Erythroblast (primary cell): Measurements from ENCODE around the gene YTHDF2.
A peak's percentile ranks its signal among the peaks of the same experiment; 100 is the strongest.
"Not testable (repeated sequence)": the region's sequence is repeated elsewhere in the genome, so short reads cannot be mapped to it uniquely, and the experiment has no call there.

ENCODE experiments used
- DNase-seq, 2 experiments: peaks; one replicate each; lab custom pipeline; 2025; lab: John Stamatoyannopoulos, UW
- GATA1 ChIP-seq: IDR thresholded peaks from 2 replicates; pipeline ENCODE4 v1.6.1; 2011; ENCODE audit warnings: low read depth, mild to moderate bottlenecking, control low read depth, low read length, moderate library complexity
- POLR2A ChIP-seq: IDR thresholded peaks from 2 replicates; pipeline ENCODE4 v1.6.1; 2011; ENCODE audit warnings: mild to moderate bottlenecking, low read length

The YTHDF2 gene

GRCh38 chr1:28775121-28775942 is 38.6 kb downstream of the YTHDF2 start:
- DNase-seq: peak in 1 of 2 experiments; percentile 80
- TF ChIP-seq GATA1 (no peak), POLR2A (peak; percentile 55)

DNA sequence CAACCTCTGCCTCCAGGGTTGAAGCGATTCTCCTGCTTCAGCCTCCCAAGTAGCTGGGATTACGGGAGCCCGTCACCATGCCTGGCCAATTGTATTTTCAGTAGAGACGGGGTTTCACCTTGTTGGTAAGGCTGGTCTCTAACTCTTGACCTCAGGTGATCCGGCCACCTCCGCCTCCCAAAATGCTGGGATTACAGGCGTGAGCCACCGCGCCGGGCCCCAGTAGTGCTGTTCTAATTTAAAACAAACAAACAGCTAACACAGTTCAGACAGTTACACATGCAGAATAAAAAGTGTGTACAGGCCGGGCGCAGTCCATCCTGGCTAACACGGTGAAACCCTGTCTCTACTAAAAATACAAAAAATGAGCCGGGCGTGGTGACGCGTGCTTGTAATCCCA is 39.6 kb downstream of the YTHDF2 start:
- no peak for DNase-seq
- no peak for TF ChIP-seq GATA1

DNA sequence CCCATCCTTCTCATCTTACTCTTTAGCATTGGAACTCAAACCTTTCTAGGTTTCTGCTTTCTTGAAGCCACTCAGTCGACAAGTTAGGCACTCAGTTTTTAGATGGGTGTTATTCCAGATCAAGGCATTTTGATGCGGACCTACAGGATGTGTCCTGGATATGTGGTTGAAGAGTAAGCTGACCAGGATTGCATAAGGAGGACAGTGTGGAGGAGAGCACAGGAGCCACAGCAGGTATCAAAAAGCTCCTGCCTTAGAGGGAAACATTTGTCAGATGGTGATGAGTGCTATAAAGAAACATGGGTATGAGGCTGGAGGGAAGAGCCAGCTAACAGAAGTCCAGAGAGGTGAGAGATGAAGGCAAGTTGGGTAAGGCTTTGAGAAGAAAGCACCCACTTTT is 41.3 kb downstream of the YTHDF2 start:
- no peak for TF ChIP-seq POLR2A
- no peak for TF ChIP-seq GATA1
- no peak for DNase-seq

- no peak for DNase-seq
- no peak for TF ChIP-seq GATA1
- no peak for TF ChIP-seq POLR2A
These were observed 43.1 kb downstream of the YTHDF2 start for GRCh38 chr1:28779751-28780408.

DNA sequence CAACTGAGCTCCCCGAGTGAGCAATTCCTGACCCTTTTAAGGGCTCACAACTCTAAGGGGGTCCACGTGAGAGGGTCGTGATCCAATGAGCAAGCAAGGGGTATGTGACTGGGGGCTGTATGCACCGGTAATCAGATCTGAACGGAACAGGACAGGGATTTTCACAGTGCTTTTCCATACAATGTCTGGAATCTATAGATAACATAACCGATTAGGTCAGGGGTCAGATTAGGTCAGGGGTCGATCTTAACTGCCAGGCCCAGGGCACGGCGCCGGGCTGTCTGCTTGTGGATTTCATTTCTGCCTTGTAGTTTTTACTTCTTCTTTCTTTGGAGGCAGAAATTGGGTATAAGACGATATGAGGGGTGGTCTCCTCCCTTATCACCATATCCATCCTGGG is 44.6 kb downstream of the YTHDF2 start:
- DNase-seq: no peak
- TF ChIP-seq POLR2A: no peak
- TF ChIP-seq GATA1: no peak

- no peak for DNase-seq
- TF ChIP-seq GATA1: no peak
These were observed 45.3 kb downstream of the YTHDF2 start for GRCh38 chr1:28782011-28782410.

DNA sequence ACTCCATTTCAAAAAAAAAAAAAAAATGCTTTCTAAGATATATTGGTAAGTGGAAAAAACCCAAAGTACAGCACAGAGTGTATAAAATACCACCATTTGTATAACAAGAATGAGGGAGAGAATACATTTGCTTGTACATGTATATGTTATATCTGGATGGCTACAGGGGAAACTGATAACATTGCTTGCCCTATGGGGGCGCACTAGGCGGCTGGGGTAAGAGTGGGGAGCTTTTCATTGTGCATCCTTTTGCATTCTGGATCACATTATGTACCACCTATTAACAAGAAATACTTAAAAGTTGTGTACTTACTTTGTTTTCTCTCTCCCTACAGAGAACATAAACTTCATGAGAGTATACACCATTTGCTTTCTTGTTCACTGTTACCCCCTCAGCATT is 46.6 kb downstream of the YTHDF2 start:
- no peak for DNase-seq
- TF ChIP-seq GATA1 (no peak), POLR2A (no peak)

GRCh38 chr1:28789412-28789811 is 52.7 kb downstream of the YTHDF2 start:
- TF ChIP-seq POLR2A: no peak
- no peak for TF ChIP-seq GATA1
- DNase-seq: no peak

DNA sequence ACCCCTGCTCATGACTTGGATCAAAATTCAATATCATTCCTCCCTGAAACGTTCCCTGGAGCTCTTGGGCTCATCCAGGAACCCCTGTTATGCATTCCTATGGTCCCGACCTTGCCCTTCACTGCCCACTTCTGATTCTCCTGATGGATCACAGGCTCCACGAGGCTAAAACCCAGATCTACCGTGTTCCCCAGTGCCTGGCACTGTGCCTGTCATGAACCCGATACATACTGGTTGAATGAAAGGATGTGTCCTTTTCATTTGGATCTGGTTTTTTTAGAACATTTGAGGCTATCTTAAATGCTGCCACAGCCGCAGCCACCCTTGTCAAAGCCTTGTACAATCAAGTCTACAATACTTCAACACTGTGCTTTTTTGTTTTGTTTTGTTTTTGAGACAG is 53.1 kb downstream of the YTHDF2 start:
- no peak for DNase-seq
- no peak for TF ChIP-seq GATA1
- TF ChIP-seq POLR2A: no peak

DNA sequence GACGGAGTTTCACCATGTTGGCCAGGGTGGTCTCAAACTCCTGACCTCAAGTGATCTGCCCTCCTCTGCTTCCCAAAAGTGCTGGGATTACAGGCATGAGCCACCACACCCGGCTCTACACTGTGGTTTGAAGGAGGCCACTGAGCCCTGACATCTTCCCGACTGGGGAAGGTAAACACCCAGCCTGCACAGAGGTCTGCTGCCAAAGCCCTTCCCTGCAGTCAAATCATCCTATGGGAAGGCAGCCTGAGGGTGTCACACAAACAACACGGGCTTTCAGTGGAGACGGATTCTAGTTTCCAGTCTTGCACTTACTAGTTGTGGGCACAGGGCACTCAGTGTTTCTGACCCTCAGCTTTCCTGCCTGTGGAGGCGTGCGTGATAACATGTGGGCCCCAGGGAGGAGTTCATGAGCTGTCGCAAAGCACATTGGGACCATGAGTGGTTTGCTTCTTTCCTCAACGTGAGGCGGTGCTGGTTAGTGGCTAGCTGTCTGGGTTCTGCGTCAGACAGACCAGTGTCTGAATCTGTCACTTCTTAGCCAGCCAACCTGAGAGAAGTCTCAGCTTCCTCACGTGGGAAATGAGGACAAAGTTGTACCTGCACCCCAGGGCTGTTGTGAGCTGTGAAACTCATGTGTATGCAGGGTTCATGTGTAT is 53.8 kb downstream of the YTHDF2 start:
- TF ChIP-seq POLR2A (no peak), GATA1 (no peak)
- DNase-seq: no peak

GRCh38 chr1:28791929-28792328 is 55.2 kb downstream of the YTHDF2 start:
- not testable (repeated sequence) for DNase-seq

GRCh38 chr1:28792644-28793121 is 55.9 kb downstream of the YTHDF2 start:
- DNase-seq: no peak
- TF ChIP-seq GATA1: no peak
- TF ChIP-seq POLR2A: no peak

DNA sequence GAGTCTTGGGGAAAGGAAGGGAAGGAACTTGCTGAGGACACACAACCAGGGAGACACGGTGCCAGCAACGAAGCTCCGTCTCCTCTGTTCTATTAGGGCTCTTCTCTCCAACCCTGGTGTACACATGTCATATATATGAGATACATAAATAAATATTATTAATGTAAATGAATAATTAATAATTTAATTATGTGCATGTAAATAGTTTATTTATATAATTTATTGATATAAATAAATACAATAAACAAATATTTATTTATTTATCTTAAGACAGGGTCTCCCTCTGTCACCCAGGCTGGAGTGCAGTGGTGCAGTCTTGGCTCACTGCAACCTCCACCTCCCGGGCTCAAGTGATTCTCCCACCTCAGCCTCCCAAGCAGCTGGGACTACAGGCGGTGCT is 57.8 kb downstream of the YTHDF2 start:
- DNase-seq: not testable (repeated sequence)

DNA sequence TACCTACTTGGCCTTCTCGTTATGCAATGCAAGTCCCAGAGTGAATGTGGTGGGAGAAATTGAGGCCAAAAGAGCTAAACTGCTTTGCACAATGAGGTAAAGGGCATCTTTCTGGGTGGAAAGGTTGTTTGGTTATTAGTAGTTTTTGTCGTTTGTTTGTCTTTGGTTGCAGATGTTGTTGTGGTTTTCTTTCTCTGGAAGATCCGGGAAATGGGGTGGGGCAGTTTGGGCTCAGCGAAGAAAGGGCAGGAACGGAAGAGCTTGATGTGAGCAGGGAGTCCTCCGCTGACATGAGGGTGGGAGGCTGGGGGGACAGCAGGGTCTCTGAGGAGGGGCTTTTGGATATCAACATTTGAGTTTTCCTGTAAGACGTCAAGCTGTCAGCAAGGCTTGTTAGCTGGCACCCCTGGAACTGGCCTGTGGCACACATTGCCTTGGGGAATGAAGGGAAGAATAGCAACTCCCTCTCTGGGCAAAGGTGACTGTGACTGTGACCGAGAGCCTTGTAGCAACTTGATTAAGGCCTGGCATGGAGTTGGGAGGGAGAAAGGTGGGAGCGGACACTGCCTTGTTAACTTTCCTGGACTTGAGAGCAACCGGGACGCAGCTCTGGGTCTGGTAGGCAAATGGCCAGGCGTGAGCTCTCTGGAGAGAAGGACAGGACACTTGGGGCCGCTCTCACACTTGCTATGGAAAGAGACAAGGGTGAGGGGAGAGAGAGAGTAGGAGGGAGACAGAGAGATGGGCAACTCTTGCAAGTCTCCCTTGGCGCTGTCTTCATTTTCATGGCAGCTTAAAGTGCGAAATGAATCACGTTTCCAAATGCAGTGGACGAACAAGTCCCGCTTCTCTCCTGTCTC is 59.8 kb downstream of the YTHDF2 start:
- TF ChIP-seq GATA1 (no peak), POLR2A (no peak)
- DNase-seq: no peak
